HL-60 (cell line): ENCODE data around the gene SLC35E3.

Source experiments
- CTCF ChIP-seq: IDR thresholded peaks from one replicate; pipeline ENCODE4 v1.5.1; 2011; ENCODE audit warnings: low read length, control low read depth, inconsistent platforms; ENCODE audit not compliant: insufficient read depth
- GABPA ChIP-seq: IDR thresholded peaks from 2 replicates; pipeline ENCODE4 v1.6.1; 2012; ENCODE audit warnings: low read depth
- POLR2AphosphoS5 ChIP-seq: IDR thresholded peaks from 2 replicates; pipeline ENCODE4 v1.6.1; 2012; ENCODE audit warnings: low read depth
- REST ChIP-seq: IDR thresholded peaks from 2 replicates; pipeline ENCODE4 v1.6.1; 2012; ENCODE audit warnings: low read depth; ENCODE audit not compliant: insufficient replicate concordance

GRCh38 chr12:68788554-68789143 lies 42.7 kb downstream of the SLC35E3 start:
- TF ChIP-seq CTCF (no peak), POLR2AphosphoS5 (no peak), REST (no peak), GABPA (no peak)
